Ishikawa (cell line): ENCODE results near the gene LNP1.

Experiments
- CEBPB ChIP-seq: IDR thresholded peaks from 2 replicates; pipeline ENCODE4 v1.6.1; 2012
- CREB1 ChIP-seq: IDR thresholded peaks from 2 replicates; pipeline ENCODE4 v1.6.1; 2012; ENCODE audit warnings: low read depth
- EGR1 ChIP-seq: IDR thresholded peaks from 2 replicates; pipeline ENCODE4 v1.6.1; 2012
- EP300 ChIP-seq: IDR thresholded peaks from 2 replicates; pipeline ENCODE4 v1.6.1; 2012; ENCODE audit warnings: borderline replicate concordance
- FOXM1 ChIP-seq: IDR thresholded peaks from 2 replicates; pipeline ENCODE4 v1.6.1; 2012; ENCODE audit warnings: low read depth, borderline replicate concordance
- MAX ChIP-seq: IDR thresholded peaks from 2 replicates; pipeline ENCODE4 v1.6.1; 2012
- NFIC ChIP-seq: IDR thresholded peaks from 2 replicates; pipeline ENCODE4 v1.6.1; 2012
- RAD21 ChIP-seq: IDR thresholded peaks from 2 replicates; pipeline ENCODE4 v1.6.1; 2012; ENCODE audit warnings: low read depth
- REST ChIP-seq: IDR thresholded peaks from 2 replicates; pipeline ENCODE4 v1.6.1; 2012; ENCODE audit warnings: low read depth, mild to moderate bottlenecking
- TAF1 ChIP-seq: IDR thresholded peaks from 2 replicates; pipeline ENCODE4 v1.6.1; 2012; ENCODE audit warnings: low read depth, mild to moderate bottlenecking
- TCF12 ChIP-seq: IDR thresholded peaks from 2 replicates; pipeline ENCODE4 v1.6.1; 2012; ENCODE audit warnings: low read depth
- TEAD4 ChIP-seq: IDR thresholded peaks from 2 replicates; pipeline ENCODE4 v1.6.1; 2012
- YY1 ChIP-seq: IDR thresholded peaks from 2 replicates; pipeline ENCODE4 v1.6.1; 2012; ENCODE audit warnings: low read depth
- ZBTB7A ChIP-seq: IDR thresholded peaks from 2 replicates; pipeline ENCODE4 v1.6.1; 2012; ENCODE audit warnings: low read depth
- TF ChIP-seq, protein P1 (sequence below): IDR thresholded peaks from 2 replicates; pipeline ENCODE4 v1.6.1; 2012

LNP1 gene

GRCh38 chr3:100489118-100489517 is 87.8 kb downstream of the LNP1 start:
- no peak for TF ChIP-seq YY1
- TF ChIP-seq, protein P1, sequence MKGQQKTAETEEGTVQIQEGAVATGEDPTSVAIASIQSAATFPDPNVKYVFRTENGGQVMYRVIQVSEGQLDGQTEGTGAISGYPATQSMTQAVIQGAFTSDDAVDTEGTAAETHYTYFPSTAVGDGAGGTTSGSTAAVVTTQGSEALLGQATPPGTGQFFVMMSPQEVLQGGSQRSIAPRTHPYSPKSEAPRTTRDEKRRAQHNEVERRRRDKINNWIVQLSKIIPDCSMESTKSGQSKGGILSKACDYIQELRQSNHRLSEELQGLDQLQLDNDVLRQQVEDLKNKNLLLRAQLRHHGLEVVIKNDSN = no peak
- TF ChIP-seq MAX = no peak
- no peak for TF ChIP-seq CEBPB
- no peak for TF ChIP-seq TCF12
- no peak for TF ChIP-seq ZBTB7A
- TF ChIP-seq NFIC = no peak
- no peak for TF ChIP-seq TEAD4
- TF ChIP-seq RAD21 = no peak
- TF ChIP-seq REST = no peak

GRCh38 chr3:100492059-100493006 is 91.0 kb downstream of the LNP1 start, which contains the start of gene TMEM45A:
TMEM45A (plus strand) TSS chr3:100492619; CDS start chr3:100555212, 62,593 bp downstream.
- TF ChIP-seq REST (no peak), EP300 (no peak), CREB1 (0 out of 2 replicates have a peak, but pooled peaks have one; percentile 14), TEAD4 (peak; percentile 60; the same call in 1 of the 2 replicates), EGR1 (no peak), TAF1 (peak; percentile 53), TCF12 (no peak), CEBPB (no peak), NFIC (no peak), FOXM1 (0 out of 2 replicates have a peak, but pooled peaks have one; percentile 15), MAX (peak; percentile 49; the same call in 1 of the 2 replicates), ZBTB7A (no peak), RAD21 (no peak), YY1 (no peak)
- TF ChIP-seq, protein P1 = no peak

- TF ChIP-seq YY1 (no peak), TEAD4 (no peak)
Observed at GRCh38 chr3:100496711-100497261, 95.4 kb downstream of the LNP1 start.

DNA sequence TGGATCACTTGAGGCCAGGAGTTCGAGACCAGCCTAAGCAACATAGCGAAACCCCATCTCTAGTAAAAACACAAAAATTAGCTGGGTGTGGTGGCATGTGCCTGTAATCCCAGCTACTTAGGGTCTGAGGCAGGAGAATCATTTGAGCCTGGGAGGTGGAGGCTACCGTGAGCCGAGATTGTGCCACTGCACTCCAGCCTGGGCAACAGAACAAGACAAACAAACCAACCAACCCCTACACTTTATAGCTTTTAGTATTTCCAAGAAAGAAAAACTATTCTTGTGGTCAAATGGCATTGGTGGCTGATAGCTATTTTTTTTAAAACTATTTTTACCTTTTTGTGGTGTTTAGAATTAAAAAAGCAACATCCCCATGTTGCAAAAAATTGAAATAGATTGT is 98.3 kb downstream of the LNP1 start:
- TF ChIP-seq ZBTB7A (no peak), NFIC (no peak), FOXM1 (no peak), MAX (no peak), CEBPB (no peak), RAD21 (no peak), TAF1 (no peak), YY1 (no peak), CREB1 (no peak), TEAD4 (no peak), EP300 (no peak), REST (no peak), EGR1 (no peak), TCF12 (no peak)
- TF ChIP-seq, protein P1 = no peak
